ENCODE results near the gene GAL.

DNA sequence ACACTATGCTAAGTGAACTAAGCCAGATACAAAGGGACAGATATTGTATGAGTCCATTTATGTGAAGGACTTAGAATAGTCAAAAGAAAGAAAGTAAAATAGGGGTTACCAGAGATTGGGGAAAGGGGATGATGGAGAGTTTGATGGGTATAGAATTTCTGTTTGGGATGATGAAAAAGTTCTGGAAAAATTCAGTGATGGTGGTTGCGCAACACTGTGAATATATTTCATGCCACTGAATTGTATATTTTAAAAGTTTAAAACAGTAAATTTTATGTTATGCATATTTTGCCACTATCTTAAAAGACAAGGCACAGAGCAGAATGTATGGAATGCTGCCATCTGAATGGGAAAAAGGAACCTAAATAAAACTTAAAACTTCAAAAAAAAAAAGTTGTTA, 37.8 kb downstream of the GAL start:
- no peak for TF ChIP-seq CTCF (IDR thresholded peaks at IDR 0.05; ENCODE audit: insufficient read depth, low read length)
- TF ChIP-seq REST (IDR thresholded peaks at IDR 0.05; ENCODE audit: insufficient replicate concordance, low read depth), result no peak
- no peak for TF ChIP-seq POLR2AphosphoS5 (IDR thresholded peaks at IDR 0.05; ENCODE audit: low read depth)
- TF ChIP-seq GABPA (IDR thresholded peaks at IDR 0.05; ENCODE audit: low read depth), result no peak

All from HL-60 (cell line).